Medulla oblongata (tissue), 1 donor: ENCODE data around the gene RAB11B.
"Not testable (repeated sequence)": the region's sequence is repeated elsewhere in the genome, so short reads cannot be mapped to it uniquely, and the experiment has no call there.

Experiments
- DNase-seq: peaks from one replicate; pipeline ENCODE4 v3.0.0-alpha.2; 2015; ENCODE audit errors: extremely low spot score

Gene RAB11B

GRCh38 chr19:8370176-8371010 is 19.8 kb upstream of the RAB11B start:
- DNase-seq, result no peak

DNA sequence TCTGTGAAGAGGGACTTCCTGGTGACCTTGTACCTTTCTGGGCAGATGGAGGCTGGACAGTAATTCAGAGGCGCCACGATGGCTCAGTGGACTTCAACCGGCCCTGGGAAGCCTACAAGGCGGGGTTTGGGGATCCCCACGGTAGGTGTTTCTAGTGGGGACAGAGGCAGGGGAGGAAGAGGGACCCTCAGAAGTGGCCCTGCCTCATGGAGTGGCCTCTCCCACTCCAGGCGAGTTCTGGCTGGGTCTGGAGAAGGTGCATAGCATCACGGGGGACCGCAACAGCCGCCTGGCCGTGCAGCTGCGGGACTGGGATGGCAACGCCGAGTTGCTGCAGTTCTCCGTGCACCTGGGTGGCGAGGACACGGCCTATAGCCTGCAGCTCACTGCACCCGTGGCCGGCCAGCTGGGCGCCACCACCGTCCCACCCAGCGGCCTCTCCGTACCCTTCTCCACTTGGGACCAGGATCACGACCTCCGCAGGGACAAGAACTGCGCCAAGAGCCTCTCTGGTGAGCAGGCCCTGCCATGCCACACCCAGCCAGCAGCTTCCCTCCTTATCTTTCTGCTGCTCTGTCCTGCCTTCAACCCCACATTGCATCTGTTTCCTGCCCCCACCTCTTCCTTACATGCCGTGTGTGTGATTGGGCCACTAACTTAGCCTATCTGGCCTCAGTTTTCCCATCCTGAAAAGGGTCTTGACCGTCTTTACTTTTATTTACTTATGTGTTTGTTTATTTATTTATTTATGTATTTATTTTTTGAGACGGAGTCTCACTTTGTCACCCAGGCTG is 19.0 kb upstream of the RAB11B start:
- no peak for DNase-seq

GRCh38 chr19:8373867-8374813 is 16.0 kb upstream of the RAB11B start:
- no peak for DNase-seq

- not testable (repeated sequence) for DNase-seq
Observed at GRCh38 chr19:8375766-8376165, 14.4 kb upstream of the RAB11B start.

- DNase-seq, result not testable (repeated sequence)
Observed at GRCh38 chr19:8376373-8376974, 13.7 kb upstream of the RAB11B start.

GRCh38 chr19:8377598-8377997 is 12.6 kb upstream of the RAB11B start:
- DNase-seq, result no peak

DNA sequence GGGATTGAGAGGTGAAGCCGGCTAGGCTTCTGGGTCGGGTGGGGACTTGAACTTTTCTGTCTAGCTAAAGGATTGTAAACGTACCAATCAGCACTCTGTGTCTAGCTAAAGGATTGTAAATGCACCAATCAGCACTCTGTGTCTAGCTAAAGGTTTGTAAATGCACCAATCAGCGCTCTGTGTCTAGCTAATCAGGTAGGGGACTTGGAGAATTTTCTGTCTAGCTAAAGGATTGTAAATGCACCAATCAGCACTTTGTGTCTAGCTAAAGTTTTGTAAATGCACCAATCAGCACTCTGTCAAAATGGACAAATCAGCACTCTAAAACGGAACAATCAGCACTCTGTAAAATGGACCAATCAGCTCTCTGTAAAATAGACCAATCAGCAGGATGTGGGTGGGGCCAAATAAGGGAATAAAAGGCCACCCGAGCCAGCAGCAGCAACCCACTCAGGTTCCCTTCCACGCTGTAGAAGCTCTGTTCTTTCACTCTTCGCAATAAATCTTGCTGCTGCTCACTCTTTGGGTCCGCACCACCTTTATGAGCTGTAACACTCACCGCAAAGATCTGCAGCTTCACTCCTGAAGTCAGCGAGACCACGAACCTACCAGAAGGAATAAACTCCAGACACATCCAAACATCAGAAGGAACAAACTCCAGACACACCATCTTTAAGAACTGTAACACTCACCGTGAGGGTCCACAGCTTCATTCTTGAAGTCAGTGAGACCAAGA is 10.8 kb upstream of the RAB11B start:
- not testable (repeated sequence) for DNase-seq

DNA sequence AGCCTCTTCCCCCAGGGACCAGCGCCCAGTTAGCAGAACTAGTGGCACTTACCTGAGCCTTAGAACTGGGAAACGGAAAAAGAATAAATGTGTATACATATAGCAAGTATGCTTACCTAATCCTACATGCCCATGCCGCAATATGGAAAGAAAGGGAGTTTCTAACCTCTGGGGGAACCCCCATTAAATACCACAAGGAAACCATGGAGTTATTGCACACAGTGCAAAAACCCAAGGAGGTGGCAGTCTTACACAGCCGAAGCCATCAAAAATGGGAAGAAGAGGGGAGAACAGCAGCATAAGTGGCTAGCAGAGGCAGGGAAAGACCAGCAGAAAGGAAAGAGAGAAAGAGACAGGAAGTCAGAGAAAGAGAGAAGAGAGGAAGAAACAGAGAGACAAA is 5.6 kb upstream of the RAB11B start:
- not testable (repeated sequence) for DNase-seq

DNA sequence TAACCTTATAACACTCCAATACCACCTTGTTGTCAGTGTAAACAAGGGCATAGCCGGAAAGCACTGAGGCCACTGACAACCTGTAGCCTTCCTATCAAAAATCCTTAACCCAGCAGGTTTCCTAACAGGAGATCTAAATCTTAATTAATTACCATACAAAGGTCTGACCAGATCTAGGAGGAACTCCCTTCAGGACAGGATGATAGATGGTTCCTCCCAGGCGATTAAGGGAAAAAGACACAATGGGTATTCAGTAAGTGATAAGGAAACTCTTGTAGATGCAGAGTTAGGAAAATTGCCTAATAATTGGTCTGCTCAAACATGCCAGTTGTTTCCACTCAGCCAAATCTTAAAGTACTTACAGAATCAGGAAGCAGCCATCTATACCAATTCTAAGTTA is 5.1 kb upstream of the RAB11B start:
- not testable (repeated sequence) for DNase-seq

- DNase-seq, result not testable (repeated sequence)
Observed at GRCh38 chr19:8385566-8385965, 4.6 kb upstream of the RAB11B start.

DNA sequence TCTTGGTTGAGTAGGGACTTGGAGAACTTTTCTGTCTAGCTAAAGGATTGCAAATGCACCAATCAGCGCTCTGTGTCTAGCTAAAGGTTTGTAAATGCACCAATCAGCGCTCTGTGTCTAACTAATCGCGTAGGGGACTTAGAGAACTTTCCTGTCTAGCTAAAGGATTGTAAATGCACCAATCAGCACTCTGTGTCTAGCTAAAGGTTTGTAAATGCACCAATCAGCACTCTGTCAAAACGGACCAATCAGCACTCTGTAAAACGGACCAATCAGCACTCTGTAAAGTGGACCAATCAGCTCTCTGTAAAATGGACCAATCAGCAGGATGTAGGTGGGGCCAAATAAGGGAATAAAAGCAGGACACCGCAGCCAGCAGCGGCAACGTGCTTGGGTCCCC is 3.7 kb upstream of the RAB11B start:
- not testable (repeated sequence) for DNase-seq

GRCh38 chr19:8386990-8387389 is 3.2 kb upstream of the RAB11B start:
- DNase-seq, result no peak

- DNase-seq, result no peak
Observed at GRCh38 chr19:8387688-8388611, 2.2 kb upstream of the RAB11B start.

GRCh38 chr19:8388612-8388958 is 1.6 kb upstream of the RAB11B start:
- DNase-seq, result no peak

DNA sequence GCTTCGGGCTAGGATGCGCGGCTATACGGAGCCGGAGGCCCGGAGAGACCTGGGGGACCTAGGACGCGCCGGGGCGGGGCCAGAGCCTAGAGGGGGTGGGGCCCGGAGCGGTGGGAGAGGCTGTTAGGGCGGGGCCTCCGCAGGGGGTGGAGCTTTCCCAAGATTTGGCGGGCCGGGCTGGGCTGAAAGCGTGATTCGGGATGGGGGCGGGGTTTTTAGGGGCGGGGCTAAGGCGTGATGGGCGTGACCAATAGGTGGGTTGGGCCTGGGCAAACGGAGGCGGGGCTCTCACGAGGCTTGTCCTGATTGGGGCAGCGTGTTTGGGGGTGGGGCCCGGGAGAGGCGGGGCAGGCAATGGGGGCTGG is 439 bp downstream of the RAB11B start:
- DNase-seq, result peak; percentile 96

DNA sequence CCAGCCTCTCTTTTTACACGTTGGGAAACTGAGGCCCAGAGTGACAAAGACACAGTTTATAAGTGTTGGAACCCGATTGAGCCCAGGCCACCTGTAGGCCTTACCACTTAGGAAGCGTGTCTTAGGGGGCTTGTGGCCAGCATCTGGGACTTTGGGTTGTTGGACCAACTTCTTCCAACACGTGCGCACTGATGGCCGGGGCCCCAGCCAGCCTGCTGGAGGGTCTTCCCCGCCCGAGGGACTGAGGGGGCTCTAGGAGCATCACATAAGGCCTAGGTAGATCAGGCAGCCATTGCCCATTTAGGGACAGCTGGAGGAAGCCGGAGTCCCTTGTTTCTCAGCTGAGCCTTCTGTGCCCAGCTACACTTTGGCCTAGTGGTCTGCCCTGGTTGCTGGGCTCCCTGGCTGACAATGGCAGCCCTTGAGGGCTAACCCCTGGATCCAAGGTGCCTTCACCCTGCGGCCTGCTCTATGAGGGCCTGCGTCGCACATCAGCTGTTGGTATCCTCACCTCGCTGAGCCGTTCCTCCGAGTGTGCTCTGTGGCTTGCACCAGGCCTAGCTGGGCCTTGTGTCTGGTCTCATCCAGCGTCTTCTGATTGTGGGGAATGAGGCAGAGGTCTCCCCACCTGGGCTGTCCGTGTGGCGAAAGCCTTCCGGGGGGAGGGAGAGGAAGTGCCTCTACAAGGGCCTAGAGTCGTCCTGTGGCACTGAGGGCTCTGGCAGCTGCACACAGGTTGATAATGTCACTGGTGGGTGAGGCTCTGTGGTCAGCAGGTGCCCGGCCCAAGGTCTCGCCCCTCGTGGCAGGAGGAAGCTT is 1.2 kb downstream of the RAB11B start:
- DNase-seq, result no peak

DNA sequence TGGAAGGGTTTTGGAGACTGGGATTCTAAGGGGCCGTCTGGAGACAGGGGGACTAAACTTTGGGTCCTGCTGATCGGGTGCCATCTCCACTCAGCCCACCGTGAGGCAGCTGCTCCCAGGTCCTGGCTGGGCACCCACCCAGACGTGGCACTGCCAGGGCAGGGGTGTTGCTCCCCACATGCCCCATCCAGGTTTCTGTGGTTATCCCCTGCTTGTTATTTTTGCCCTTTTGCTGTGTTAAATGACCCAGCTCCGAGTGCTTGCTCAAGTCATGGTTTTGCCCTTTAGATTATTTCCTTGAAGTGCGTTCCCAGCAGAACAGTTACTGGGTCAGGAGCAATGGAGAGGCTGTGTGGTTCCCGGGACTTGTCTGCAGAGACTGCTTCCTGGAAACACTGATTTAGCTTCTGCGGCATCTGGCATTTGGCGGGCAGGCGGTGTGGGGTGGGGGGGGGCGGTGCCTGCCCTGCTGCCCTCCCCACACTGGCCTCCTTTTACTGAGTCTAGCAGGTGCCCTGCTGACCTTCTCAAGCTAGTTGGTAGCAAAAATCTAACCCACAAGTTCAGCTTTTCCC is 1.9 kb downstream of the RAB11B start:
- DNase-seq, result peak; percentile 58

GRCh38 chr19:8393192-8393870 is 3.2 kb downstream of the RAB11B start:
- no peak for DNase-seq
